ENCODE measurements around the gene FHIT. TPM values are rescaled to one million over a fixed set of nuclear protein-coding genes. Genes with fewer than 3 reads are reported as not detected.

The FHIT gene
- total RNA-seq, 1 donor from 2014 or later, result 29.9 TPM

GRCh38 chr3:60011218-60011617 is 1240.0 kb downstream of the FHIT start:
- H3K36me3 Mint-ChIP-seq (ENCODE audit: low read depth), result peaks cover 50% of the 10 kb centered on the region
- H3K27me3 Mint-ChIP-seq (ENCODE audit: low read depth), result no peaks in the 10 kb centered on the region
- peaks cover 4% of the 10 kb centered on the region for H3K9me3 Mint-ChIP-seq
- peaks cover 68% of the 10 kb centered on the region for H3K4me1 Mint-ChIP-seq (ENCODE audit: low read depth)
- peak overlapping the region; percentile 38 for H3K4me3 Mint-ChIP-seq (ENCODE audit: low read depth)
- intact Hi-C loops (cut with micrococcal nuclease), result loop anchor here (10.0 kb wide), 3 partner anchors 76 to 556 kb away; no protein-coding TSS in a partner anchor
- no peak overlapping the region for H3K27ac Mint-ChIP-seq
- no peak for DNase-seq (ENCODE audit: low spot score)

GRCh38 chr3:60010781-60011180 is 1240.5 kb downstream of the FHIT start:
- no peaks in the 10 kb centered on the region for H3K27me3 Mint-ChIP-seq (ENCODE audit: low read depth)
- peaks cover 52% of the 10 kb centered on the region for H3K36me3 Mint-ChIP-seq (ENCODE audit: low read depth)
- H3K27ac Mint-ChIP-seq, result peak overlapping the region; percentile 85
- H3K4me1 Mint-ChIP-seq (ENCODE audit: low read depth), result peaks cover 67% of the 10 kb centered on the region
- H3K9me3 Mint-ChIP-seq, result peaks cover 4% of the 10 kb centered on the region
- intact Hi-C loops (cut with micrococcal nuclease), result loop anchor here (1.0 to 10.0 kb wide), 4 partner anchors 15 to 556 kb away; no protein-coding TSS in a partner anchor
- peak; percentile 72 for DNase-seq (ENCODE audit: low spot score)
- H3K4me3 Mint-ChIP-seq (ENCODE audit: low read depth), result peak overlapping the region; percentile 49

- DNase-seq (ENCODE audit: low spot score), result no peak
- intact Hi-C loops (cut with micrococcal nuclease), result loop anchor here (1.0 to 10.0 kb wide), 4 partner anchors 15 to 555 kb away; no protein-coding TSS in a partner anchor
- peaks cover 67% of the 10 kb centered on the region for H3K4me1 Mint-ChIP-seq (ENCODE audit: low read depth)
- H3K36me3 Mint-ChIP-seq (ENCODE audit: low read depth), result peaks cover 57% of the 10 kb centered on the region
- H3K9me3 Mint-ChIP-seq, result peaks cover 4% of the 10 kb centered on the region
- H3K4me3 Mint-ChIP-seq (ENCODE audit: low read depth), result peak overlapping the region; percentile 3
- H3K27ac Mint-ChIP-seq, result peak overlapping the region; percentile 85
- no peaks in the 10 kb centered on the region for H3K27me3 Mint-ChIP-seq (ENCODE audit: low read depth)
These were observed 1241.2 kb downstream of the FHIT start for GRCh38 chr3:60009931-60010478.

- Mint-ChIP-seq H3K4me3 (ENCODE audit: low read depth) (no peak overlapping the region), H3K9me3 (peaks cover 8% of the 10 kb centered on the region), H3K27ac (peak overlapping the region; percentile 15), H3K4me1 (ENCODE audit: low read depth) (peaks cover 43% of the 10 kb centered on the region), H3K27me3 (ENCODE audit: low read depth) (no peaks in the 10 kb centered on the region), H3K36me3 (ENCODE audit: low read depth) (peaks cover 61% of the 10 kb centered on the region)
- intact Hi-C loops (cut with micrococcal nuclease), result no loop called here
- DNase-seq (ENCODE audit: low spot score), result no peak
These were observed 1249.9 kb downstream of the FHIT start for GRCh38 chr3:60001369-60001768.

- Mint-ChIP-seq H3K27me3 (ENCODE audit: low read depth) (no peaks in the 10 kb centered on the region), H3K4me1 (ENCODE audit: low read depth) (peaks cover 44% of the 10 kb centered on the region), H3K36me3 (ENCODE audit: low read depth) (peaks cover 60% of the 10 kb centered on the region), H3K4me3 (ENCODE audit: low read depth) (no peak overlapping the region), H3K9me3 (peaks cover 8% of the 10 kb centered on the region), H3K27ac (no peak overlapping the region)
- intact Hi-C loops (cut with micrococcal nuclease), result no loop called here
- no peak for DNase-seq (ENCODE audit: low spot score)
These were observed 1250.7 kb downstream of the FHIT start for GRCh38 chr3:60000311-60001105.

- H3K36me3 Mint-ChIP-seq (ENCODE audit: low read depth), result peaks cover 67% of the 10 kb centered on the region
- no peak overlapping the region for H3K4me3 Mint-ChIP-seq (ENCODE audit: low read depth)
- H3K27ac Mint-ChIP-seq, result no peak overlapping the region
- no peak for DNase-seq (ENCODE audit: low spot score)
- no peaks in the 10 kb centered on the region for H3K27me3 Mint-ChIP-seq (ENCODE audit: low read depth)
- H3K9me3 Mint-ChIP-seq, result peaks cover 8% of the 10 kb centered on the region
- H3K4me1 Mint-ChIP-seq (ENCODE audit: low read depth), result peaks cover 51% of the 10 kb centered on the region
- intact Hi-C loops (cut with micrococcal nuclease), result no loop called here
These were observed 1253.2 kb downstream of the FHIT start for GRCh38 chr3:59998058-59998457.

- H3K9me3 Mint-ChIP-seq, result peaks cover 8% of the 10 kb centered on the region
- intact Hi-C loops (cut with micrococcal nuclease), result no loop called here
- no peaks in the 10 kb centered on the region for H3K27me3 Mint-ChIP-seq (ENCODE audit: low read depth)
- no peak overlapping the region for H3K27ac Mint-ChIP-seq
- H3K4me3 Mint-ChIP-seq (ENCODE audit: low read depth), result no peak overlapping the region
- peaks cover 56% of the 10 kb centered on the region for H3K4me1 Mint-ChIP-seq (ENCODE audit: low read depth)
- no peak for DNase-seq (ENCODE audit: low spot score)
- H3K36me3 Mint-ChIP-seq (ENCODE audit: low read depth), result peaks cover 71% of the 10 kb centered on the region
These were observed 1253.7 kb downstream of the FHIT start for GRCh38 chr3:59997583-59997982.

GRCh38 chr3:59996056-59996455 is 1255.2 kb downstream of the FHIT start:
- intact Hi-C loops (cut with micrococcal nuclease), result no loop called here
- peaks cover 54% of the 10 kb centered on the region for H3K4me1 Mint-ChIP-seq (ENCODE audit: low read depth)
- no peak for DNase-seq (ENCODE audit: low spot score)
- peak overlapping the region; percentile 34 for H3K27ac Mint-ChIP-seq
- H3K36me3 Mint-ChIP-seq (ENCODE audit: low read depth), result peaks cover 66% of the 10 kb centered on the region
- H3K27me3 Mint-ChIP-seq (ENCODE audit: low read depth), result no peaks in the 10 kb centered on the region
- H3K4me3 Mint-ChIP-seq (ENCODE audit: low read depth), result peak overlapping the region; percentile 18
- H3K9me3 Mint-ChIP-seq, result peaks cover 4% of the 10 kb centered on the region

GRCh38 chr3:59995563-59995962 is 1255.7 kb downstream of the FHIT start:
- peak overlapping the region; percentile 18 for H3K4me3 Mint-ChIP-seq (ENCODE audit: low read depth)
- no peaks in the 10 kb centered on the region for H3K9me3 Mint-ChIP-seq
- intact Hi-C loops (cut with micrococcal nuclease), result loop anchor here (1.0 kb wide), 1 partner anchor 15 kb away; no protein-coding TSS in a partner anchor
- H3K27me3 Mint-ChIP-seq (ENCODE audit: low read depth), result no peaks in the 10 kb centered on the region
- H3K36me3 Mint-ChIP-seq (ENCODE audit: low read depth), result peaks cover 64% of the 10 kb centered on the region
- DNase-seq (ENCODE audit: low spot score), result no peak
- H3K4me1 Mint-ChIP-seq (ENCODE audit: low read depth), result peaks cover 52% of the 10 kb centered on the region
- H3K27ac Mint-ChIP-seq, result peak overlapping the region; percentile 34

GRCh38 chr3:59994732-59995304 is 1256.4 kb downstream of the FHIT start:
- intact Hi-C loops (cut with micrococcal nuclease), result loop anchor here (1.0 to 5.0 kb wide), 2 partner anchors 15 to 197 kb away; no protein-coding TSS in a partner anchor
- Mint-ChIP-seq H3K4me3 (ENCODE audit: low read depth) (no peak overlapping the region), H3K27me3 (ENCODE audit: low read depth) (no peaks in the 10 kb centered on the region), H3K27ac (no peak overlapping the region), H3K9me3 (no peaks in the 10 kb centered on the region), H3K4me1 (ENCODE audit: low read depth) (peaks cover 50% of the 10 kb centered on the region), H3K36me3 (ENCODE audit: low read depth) (peaks cover 58% of the 10 kb centered on the region)
- DNase-seq (ENCODE audit: low spot score), result no peak

- no peak overlapping the region for H3K27ac Mint-ChIP-seq
- H3K36me3 Mint-ChIP-seq (ENCODE audit: low read depth), result peaks cover 42% of the 10 kb centered on the region
- no peak overlapping the region for H3K4me3 Mint-ChIP-seq (ENCODE audit: low read depth)
- no peaks in the 10 kb centered on the region for H3K27me3 Mint-ChIP-seq (ENCODE audit: low read depth)
- no peak for DNase-seq (ENCODE audit: low spot score)
- intact Hi-C loops (cut with micrococcal nuclease), result loop anchor here (5.0 kb wide), 1 partner anchor 200 kb away; no protein-coding TSS in a partner anchor
- H3K4me1 Mint-ChIP-seq (ENCODE audit: low read depth), result peaks cover 56% of the 10 kb centered on the region
- no peaks in the 10 kb centered on the region for H3K9me3 Mint-ChIP-seq
These were observed 1258.7 kb downstream of the FHIT start for GRCh38 chr3:59992578-59992977.

GRCh38 chr3:59990915-59991314 is 1260.3 kb downstream of the FHIT start:
- intact Hi-C loops (cut with micrococcal nuclease), result loop anchor here (5.0 kb wide), 1 partner anchor 201 kb away; no protein-coding TSS in a partner anchor
- DNase-seq (ENCODE audit: low spot score), result no peak
- H3K9me3 Mint-ChIP-seq, result no peaks in the 10 kb centered on the region
- peaks cover 45% of the 10 kb centered on the region for H3K36me3 Mint-ChIP-seq (ENCODE audit: low read depth)
- H3K4me1 Mint-ChIP-seq (ENCODE audit: low read depth), result peaks cover 50% of the 10 kb centered on the region
- H3K27me3 Mint-ChIP-seq (ENCODE audit: low read depth), result no peaks in the 10 kb centered on the region
- no peak overlapping the region for H3K27ac Mint-ChIP-seq
- no peak overlapping the region for H3K4me3 Mint-ChIP-seq (ENCODE audit: low read depth)
